HG02623 (cell line): ENCODE data around the gene DSTYK.

Experiments
- ATAC-seq: cut with Tn5 transposase; IDR thresholded peaks from one replicate; pipeline ENCODE4 v1.9.1; 2021; ENCODE audit warnings: moderate library complexity; ENCODE audit not compliant: unreplicated experiment

DSTYK gene

GRCh38 chr1:205211169-205211838 is at the start of gene DSTYK:
Gene DSTYK (minus strand): TSS chr1:205211702. CDS start chr1:205211535, 167 bp downstream.
- ATAC-seq, result peak; percentile 85

- ATAC-seq, result no peak
Observed at GRCh38 chr1:205259998-205260397, 48.5 kb upstream of the DSTYK start.

GRCh38 chr1:205259324-205259832 is 47.9 kb upstream of the DSTYK start:
- no peak for ATAC-seq

GRCh38 chr1:205258719-205259118 is 47.2 kb upstream of the DSTYK start:
- no peak for ATAC-seq

- ATAC-seq, result no peak
Observed at GRCh38 chr1:205258261-205258691, 46.8 kb upstream of the DSTYK start.

GRCh38 chr1:205257735-205258134 is 46.2 kb upstream of the DSTYK start:
- no peak for ATAC-seq

GRCh38 chr1:205256951-205257625 is 45.6 kb upstream of the DSTYK start:
- no peak for ATAC-seq

GRCh38 chr1:205255941-205256780 is 44.7 kb upstream of the DSTYK start:
- ATAC-seq, result peak; percentile 63

- ATAC-seq, result no peak
Observed at GRCh38 chr1:205251576-205251975, 40.1 kb upstream of the DSTYK start.

- no peak for ATAC-seq
Observed at GRCh38 chr1:205250699-205251098, 39.2 kb upstream of the DSTYK start.

- no peak for ATAC-seq
Observed at GRCh38 chr1:205249651-205250050, 38.1 kb upstream of the DSTYK start.

GRCh38 chr1:205248793-205249601 is 37.5 kb upstream of the DSTYK start:
- ATAC-seq, result no peak

- no peak for ATAC-seq
Observed at GRCh38 chr1:205247130-205247921, 35.8 kb upstream of the DSTYK start.

GRCh38 chr1:205246351-205247119 is 35.0 kb upstream of the DSTYK start:
- no peak for ATAC-seq

- no peak for ATAC-seq
Observed at GRCh38 chr1:205245096-205245495, 33.6 kb upstream of the DSTYK start.

- no peak for ATAC-seq
Observed at GRCh38 chr1:205244384-205244783, 32.9 kb upstream of the DSTYK start.

- ATAC-seq, result no peak
Observed at GRCh38 chr1:205243350-205244191, 32.1 kb upstream of the DSTYK start.

- ATAC-seq, result no peak
Observed at GRCh38 chr1:205241366-205242030, 30.0 kb upstream of the DSTYK start.
